Ramos (cell line): ENCODE results near the gene CC2D1A.
"Not testable (repeated sequence)": the region's sequence is repeated elsewhere in the genome, so short reads cannot be mapped to it uniquely, and the experiment has no call there.

Experiments
- in situ Hi-C: fragments of 300-500 bp; cut with MboI; formaldehyde crosslinking; loops from one replicate; pipeline ENCODE4 v1.14.3; 2022; ENCODE audit warnings: low sequenced_read_pairs; ENCODE audit not compliant: unreplicated experiment

The CC2D1A gene

GRCh38 chr19:13899912-13900584 is 6.0 kb upstream of the CC2D1A start:
- in situ Hi-C loops, result no loop called here

GRCh38 chr19:13902993-13903555 is 2.9 kb upstream of the CC2D1A start:
- in situ Hi-C loops, result no loop called here

- in situ Hi-C loops, result no loop called here
Measured at GRCh38 chr19:13906521-13906904, 512 bp downstream of the CC2D1A start.

- in situ Hi-C loops, result no loop called here
Measured at GRCh38 chr19:13906910-13907309, 909 bp downstream of the CC2D1A start.

- in situ Hi-C loops, result no loop called here
Measured at GRCh38 chr19:13908674-13909073, 2.7 kb downstream of the CC2D1A start.

GRCh38 chr19:13909430-13909829 is 3.4 kb downstream of the CC2D1A start:
- in situ Hi-C loops, result no loop called here

GRCh38 chr19:13913352-13913751 is 7.4 kb downstream of the CC2D1A start:
- in situ Hi-C loops, result no loop called here

GRCh38 chr19:13914777-13915176 is 8.8 kb downstream of the CC2D1A start:
- in situ Hi-C loops, result no loop called here

GRCh38 chr19:13917888-13918406 is 11.9 kb downstream of the CC2D1A start:
- in situ Hi-C loops, result no loop called here

- in situ Hi-C loops, result no loop called here
Measured at GRCh38 chr19:13918726-13919411, 12.9 kb downstream of the CC2D1A start.

- in situ Hi-C loops, result no loop called here
Measured at GRCh38 chr19:13920524-13920923, 14.5 kb downstream of the CC2D1A start.

- in situ Hi-C loops, result no loop called here
Measured at GRCh38 chr19:13920940-13921747, 15.1 kb downstream of the CC2D1A start.

GRCh38 chr19:13922118-13922517 is 16.1 kb downstream of the CC2D1A start:
- in situ Hi-C loops, result not testable (repeated sequence)

GRCh38 chr19:13923194-13923987 is 17.4 kb downstream of the CC2D1A start:
- in situ Hi-C loops, result no loop called here

- in situ Hi-C loops, result no loop called here
Measured at GRCh38 chr19:13926010-13926409, 20.0 kb downstream of the CC2D1A start.

- in situ Hi-C loops, result no loop called here
Measured at GRCh38 chr19:13926715-13927114, 20.7 kb downstream of the CC2D1A start.

- in situ Hi-C loops, result no loop called here
Measured at GRCh38 chr19:13929340-13929739, 23.3 kb downstream of the CC2D1A start.

- in situ Hi-C loops, result no loop called here
Measured at GRCh38 chr19:13929956-13930355, 24.0 kb downstream of the CC2D1A start.

- in situ Hi-C loops, result no loop called here
Measured at GRCh38 chr19:13930402-13930801, 24.4 kb downstream of the CC2D1A start.
